Measurements from ENCODE around the gene MAGI2.

Gene MAGI2

DNA sequence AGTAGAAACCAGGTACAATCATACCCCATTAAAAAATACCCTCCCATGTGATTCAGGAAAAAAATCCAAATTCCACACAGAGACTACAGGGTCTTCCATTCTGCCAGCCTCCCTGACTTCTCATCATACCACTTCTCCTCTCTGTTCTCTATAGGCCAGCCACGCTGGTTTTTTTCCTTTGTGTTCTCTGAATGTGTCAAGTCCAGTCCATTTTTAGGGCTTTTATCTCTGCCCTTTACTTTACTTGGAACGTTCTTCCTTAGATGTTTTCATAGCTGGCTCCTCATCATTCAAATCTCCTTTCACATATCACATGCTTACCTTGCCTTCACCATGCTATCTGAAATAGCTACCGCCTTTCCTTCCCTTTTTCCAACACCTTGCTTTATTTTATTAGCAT, 1057.3 kb downstream of the MAGI2 start:
- Histone ChIP-seq H3K9me3 (ENCODE audit: insufficient read depth, low read length) (no peaks in the 10 kb centered on the region), H3K27ac (ENCODE audit: low read depth, low read length) (no peak overlapping the region), H3K4me3 (ENCODE audit: insufficient read depth, low read length, poor library complexity, severe bottlenecking) (no peak overlapping the region), H3K27me3 (ENCODE audit: low read length) (no peaks in the 10 kb centered on the region), H3K79me2 (ENCODE audit: insufficient read depth, low read length) (no peaks in the 10 kb centered on the region), H3K9me2 (replicated peaks; ENCODE audit: insufficient read depth, low read length) (no peaks in the 10 kb centered on the region), H4K20me1 (ENCODE audit: low read depth, low read length) (no peaks in the 10 kb centered on the region), H3K9ac (ENCODE audit: low read length) (no peak overlapping the region), H3F3A (ENCODE audit: insufficient read depth) (no peaks in the 10 kb centered on the region), H3K36me3 (ENCODE audit: low read length) (no peaks in the 10 kb centered on the region), H2AFZ (ENCODE audit: low read depth, low read length, severe bottlenecking) (no peak overlapping the region), H3K4me2 (ENCODE audit: low read depth, low read length, poor library complexity, severe bottlenecking) (no peak overlapping the region)
- TF ChIP-seq EZH2phosphoT487 (conservative IDR thresholded peaks at IDR 0.05; ENCODE audit: low read length) = no peak
- TF ChIP-seq, protein P1, sequence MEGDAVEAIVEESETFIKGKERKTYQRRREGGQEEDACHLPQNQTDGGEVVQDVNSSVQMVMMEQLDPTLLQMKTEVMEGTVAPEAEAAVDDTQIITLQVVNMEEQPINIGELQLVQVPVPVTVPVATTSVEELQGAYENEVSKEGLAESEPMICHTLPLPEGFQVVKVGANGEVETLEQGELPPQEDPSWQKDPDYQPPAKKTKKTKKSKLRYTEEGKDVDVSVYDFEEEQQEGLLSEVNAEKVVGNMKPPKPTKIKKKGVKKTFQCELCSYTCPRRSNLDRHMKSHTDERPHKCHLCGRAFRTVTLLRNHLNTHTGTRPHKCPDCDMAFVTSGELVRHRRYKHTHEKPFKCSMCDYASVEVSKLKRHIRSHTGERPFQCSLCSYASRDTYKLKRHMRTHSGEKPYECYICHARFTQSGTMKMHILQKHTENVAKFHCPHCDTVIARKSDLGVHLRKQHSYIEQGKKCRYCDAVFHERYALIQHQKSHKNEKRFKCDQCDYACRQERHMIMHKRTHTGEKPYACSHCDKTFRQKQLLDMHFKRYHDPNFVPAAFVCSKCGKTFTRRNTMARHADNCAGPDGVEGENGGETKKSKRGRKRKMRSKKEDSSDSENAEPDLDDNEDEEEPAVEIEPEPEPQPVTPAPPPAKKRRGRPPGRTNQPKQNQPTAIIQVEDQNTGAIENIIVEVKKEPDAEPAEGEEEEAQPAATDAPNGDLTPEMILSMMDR (IDR thresholded peaks at IDR 0.05; ENCODE audit: insufficient read depth, low read length, poor library complexity, severe bottlenecking) = no peak

GRCh38 chr7:78395298-78396036, 1058.0 kb downstream of the MAGI2 start:
- Histone ChIP-seq H3K4me2 (ENCODE audit: low read depth, low read length, poor library complexity, severe bottlenecking) (no peak overlapping the region), H3K27ac (ENCODE audit: low read depth, low read length) (no peak overlapping the region)

DNA sequence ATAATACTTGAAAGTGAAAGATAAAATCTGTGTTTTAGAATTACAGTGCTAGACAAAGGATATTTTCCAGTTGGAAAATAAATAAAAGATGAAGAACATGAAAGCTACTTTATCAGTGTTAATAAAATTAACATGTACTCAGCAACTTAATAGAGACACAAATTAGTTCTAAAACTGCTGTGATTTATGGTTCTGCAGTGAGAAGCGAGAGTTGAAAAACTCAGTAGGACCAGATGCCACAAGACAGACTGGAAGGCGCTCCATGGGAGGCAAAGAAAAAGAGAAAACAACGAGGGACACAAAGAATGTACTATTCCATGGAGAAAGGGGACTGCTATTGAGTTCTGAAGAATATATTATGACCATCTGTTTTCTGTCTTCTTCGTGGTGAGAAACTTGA, 1064.4 kb downstream of the MAGI2 start:
- no peak overlapping the region for H2AFZ ChIP-seq (ENCODE audit: low read depth, low read length, severe bottlenecking)
- H3K9me2 ChIP-seq (replicated peaks; ENCODE audit: insufficient read depth, low read length) = no peaks in the 10 kb centered on the region
- no peak overlapping the region for H3K9ac ChIP-seq (ENCODE audit: low read length)
- H3K4me2 ChIP-seq (ENCODE audit: low read depth, low read length, poor library complexity, severe bottlenecking) = no peak overlapping the region
- no peaks in the 10 kb centered on the region for H3K79me2 ChIP-seq (ENCODE audit: insufficient read depth, low read length)
- H3F3A ChIP-seq (ENCODE audit: insufficient read depth) = no peaks in the 10 kb centered on the region
- no peaks in the 10 kb centered on the region for H3K27me3 ChIP-seq (ENCODE audit: low read length)
- H3K9me3 ChIP-seq (ENCODE audit: insufficient read depth, low read length) = no peaks in the 10 kb centered on the region
- no peak for TF ChIP-seq EZH2phosphoT487 (conservative IDR thresholded peaks at IDR 0.05; ENCODE audit: low read length)
- TF ChIP-seq, protein P1 (IDR thresholded peaks at IDR 0.05; ENCODE audit: insufficient read depth, low read length, poor library complexity, severe bottlenecking) = no peak
- H4K20me1 ChIP-seq (ENCODE audit: low read depth, low read length) = no peaks in the 10 kb centered on the region
- H3K27ac ChIP-seq (ENCODE audit: low read depth, low read length) = no peak overlapping the region
- no peak overlapping the region for H3K4me3 ChIP-seq (ENCODE audit: insufficient read depth, low read length, poor library complexity, severe bottlenecking)
- H3K36me3 ChIP-seq (ENCODE audit: low read length) = no peaks in the 10 kb centered on the region

More at GRCh38 chr7:78395298-78396036, 1058.0 kb downstream of the MAGI2 start:
- H3K79me2 ChIP-seq (ENCODE audit: insufficient read depth, low read length) = no peaks in the 10 kb centered on the region
- H3K4me3 ChIP-seq (ENCODE audit: insufficient read depth, low read length, poor library complexity, severe bottlenecking) = no peak overlapping the region
- no peaks in the 10 kb centered on the region for H3F3A ChIP-seq (ENCODE audit: insufficient read depth)
- H4K20me1 ChIP-seq (ENCODE audit: low read depth, low read length) = no peaks in the 10 kb centered on the region
- H3K9me2 ChIP-seq (replicated peaks; ENCODE audit: insufficient read depth, low read length) = no peaks in the 10 kb centered on the region
- no peak overlapping the region for H2AFZ ChIP-seq (ENCODE audit: low read depth, low read length, severe bottlenecking)
- no peak overlapping the region for H3K9ac ChIP-seq (ENCODE audit: low read length)
- H3K9me3 ChIP-seq (ENCODE audit: insufficient read depth, low read length) = no peaks in the 10 kb centered on the region
- H3K36me3 ChIP-seq (ENCODE audit: low read length) = no peaks in the 10 kb centered on the region
- TF ChIP-seq, protein P1 (IDR thresholded peaks at IDR 0.05; ENCODE audit: insufficient read depth, low read length, poor library complexity, severe bottlenecking) = no peak
- TF ChIP-seq EZH2phosphoT487 (conservative IDR thresholded peaks at IDR 0.05; ENCODE audit: low read length) = no peak
- no peaks in the 10 kb centered on the region for H3K27me3 ChIP-seq (ENCODE audit: low read length)
